Adrenal gland (tissue), 5 donors: ENCODE measurements around the gene TMEM88.

ENCODE experiments used
- POLR2A ChIP-seq, 2 donors: fragments of 450-650 bp; IDR thresholded peaks; one replicate each; pipeline ENCODE4 v1.6.1; 2017; ENCODE audit warnings: antibody characterized with exemption in 2 of 2, mild to moderate bottlenecking in 2 of 2, moderate library complexity in 1 of 2
- TF ChIP-seq, protein P1 (sequence below), 6 experiments: fragments of 450-650 bp in 4 of 6; fragments of 200-600 bp in 2 of 6; sonication (generic) in 1 of 6; IDR thresholded peaks; 1 replicate in 5 of 6; 2 replicates in 1 of 6; pipeline versions ENCODE4 v1.5.1 to v1.8.0; 2016 to 2021; ENCODE audit warnings: antibody characterized with exemption in 6 of 6, mild to moderate bottlenecking in 2 of 6, moderate library complexity in 1 of 6
- donor health status: DM: no; HTN: no; CAD: no.

DNA sequence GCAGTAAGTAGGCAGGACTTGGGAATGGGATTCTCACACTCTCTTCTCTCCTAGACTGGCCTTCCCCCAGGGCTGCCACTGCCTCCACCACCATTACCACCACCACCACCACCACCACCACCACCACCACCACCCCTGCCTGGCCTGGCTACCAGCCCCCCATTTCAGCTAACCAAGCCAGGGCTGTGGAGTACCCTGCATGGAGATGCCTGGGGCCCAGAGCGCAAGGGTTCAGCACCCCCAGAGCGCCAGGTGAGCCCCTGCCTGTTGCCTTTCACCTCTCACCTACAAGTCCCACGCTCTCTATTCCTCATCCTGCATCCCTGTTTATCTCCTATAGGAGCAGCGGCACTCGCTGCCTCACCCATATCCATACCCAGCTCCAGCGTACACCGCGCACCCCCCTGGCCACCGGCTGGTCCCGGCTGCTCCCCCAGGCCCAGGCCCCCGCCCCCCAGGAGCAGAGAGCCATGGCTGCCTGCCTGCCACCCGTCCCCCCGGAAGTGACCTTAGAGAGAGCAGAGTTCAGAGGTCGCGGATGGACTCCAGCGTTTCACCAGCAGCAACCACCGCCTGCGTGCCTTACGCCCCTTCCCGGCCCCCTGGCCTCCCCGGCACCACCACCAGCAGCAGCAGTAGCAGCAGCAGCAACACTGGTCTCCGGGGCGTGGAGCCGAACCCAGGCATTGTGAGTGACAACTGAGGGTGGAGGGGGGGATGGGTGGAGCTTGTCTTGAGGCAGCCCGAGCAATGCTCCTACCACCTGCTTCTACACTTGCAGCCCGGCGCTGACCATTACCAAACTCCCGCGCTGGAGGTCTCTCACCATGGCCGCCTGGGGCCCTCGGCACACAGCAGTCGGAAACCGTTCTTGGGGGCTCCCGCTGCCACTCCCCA is 7.9 kb upstream of the TMEM88 start:
- TF ChIP-seq POLR2A (IDR thresholded peaks at IDR 0.05), result no peak
- TF ChIP-seq, protein P1, sequence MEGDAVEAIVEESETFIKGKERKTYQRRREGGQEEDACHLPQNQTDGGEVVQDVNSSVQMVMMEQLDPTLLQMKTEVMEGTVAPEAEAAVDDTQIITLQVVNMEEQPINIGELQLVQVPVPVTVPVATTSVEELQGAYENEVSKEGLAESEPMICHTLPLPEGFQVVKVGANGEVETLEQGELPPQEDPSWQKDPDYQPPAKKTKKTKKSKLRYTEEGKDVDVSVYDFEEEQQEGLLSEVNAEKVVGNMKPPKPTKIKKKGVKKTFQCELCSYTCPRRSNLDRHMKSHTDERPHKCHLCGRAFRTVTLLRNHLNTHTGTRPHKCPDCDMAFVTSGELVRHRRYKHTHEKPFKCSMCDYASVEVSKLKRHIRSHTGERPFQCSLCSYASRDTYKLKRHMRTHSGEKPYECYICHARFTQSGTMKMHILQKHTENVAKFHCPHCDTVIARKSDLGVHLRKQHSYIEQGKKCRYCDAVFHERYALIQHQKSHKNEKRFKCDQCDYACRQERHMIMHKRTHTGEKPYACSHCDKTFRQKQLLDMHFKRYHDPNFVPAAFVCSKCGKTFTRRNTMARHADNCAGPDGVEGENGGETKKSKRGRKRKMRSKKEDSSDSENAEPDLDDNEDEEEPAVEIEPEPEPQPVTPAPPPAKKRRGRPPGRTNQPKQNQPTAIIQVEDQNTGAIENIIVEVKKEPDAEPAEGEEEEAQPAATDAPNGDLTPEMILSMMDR (IDR thresholded peaks at IDR 0.05), result no peak
